GM12872 (cell line): ENCODE results near the gene KRT37.

Experiments used
- TF ChIP-seq, protein P1 (sequence below): IDR thresholded peaks from 3 replicates; pipeline ENCODE4 v1.5.1; 2011; ENCODE audit warnings: low read depth, mild to moderate bottlenecking, low read length, moderate library complexity; ENCODE audit not compliant: insufficient read depth

KRT37 gene

DNA sequence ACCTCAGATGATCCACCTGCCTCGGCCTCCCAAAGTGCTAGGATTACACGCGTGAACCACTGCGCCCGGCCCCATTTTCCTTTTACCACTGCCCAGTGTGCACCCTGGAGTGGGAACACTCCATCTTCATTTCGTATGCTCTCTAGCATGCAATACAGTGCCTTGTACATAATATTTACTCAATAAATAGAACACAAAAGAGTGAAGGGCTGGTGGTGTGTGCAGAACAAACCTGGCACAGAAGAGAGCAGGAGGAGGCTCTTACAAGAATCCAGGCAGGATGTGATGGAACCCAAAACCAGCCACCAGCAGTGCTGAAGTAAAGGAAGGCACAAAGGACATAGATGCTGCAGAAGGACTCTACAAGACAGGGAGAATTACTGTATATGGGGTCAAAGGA is 7.3 kb downstream of the KRT37 start:
- TF ChIP-seq, protein P1, sequence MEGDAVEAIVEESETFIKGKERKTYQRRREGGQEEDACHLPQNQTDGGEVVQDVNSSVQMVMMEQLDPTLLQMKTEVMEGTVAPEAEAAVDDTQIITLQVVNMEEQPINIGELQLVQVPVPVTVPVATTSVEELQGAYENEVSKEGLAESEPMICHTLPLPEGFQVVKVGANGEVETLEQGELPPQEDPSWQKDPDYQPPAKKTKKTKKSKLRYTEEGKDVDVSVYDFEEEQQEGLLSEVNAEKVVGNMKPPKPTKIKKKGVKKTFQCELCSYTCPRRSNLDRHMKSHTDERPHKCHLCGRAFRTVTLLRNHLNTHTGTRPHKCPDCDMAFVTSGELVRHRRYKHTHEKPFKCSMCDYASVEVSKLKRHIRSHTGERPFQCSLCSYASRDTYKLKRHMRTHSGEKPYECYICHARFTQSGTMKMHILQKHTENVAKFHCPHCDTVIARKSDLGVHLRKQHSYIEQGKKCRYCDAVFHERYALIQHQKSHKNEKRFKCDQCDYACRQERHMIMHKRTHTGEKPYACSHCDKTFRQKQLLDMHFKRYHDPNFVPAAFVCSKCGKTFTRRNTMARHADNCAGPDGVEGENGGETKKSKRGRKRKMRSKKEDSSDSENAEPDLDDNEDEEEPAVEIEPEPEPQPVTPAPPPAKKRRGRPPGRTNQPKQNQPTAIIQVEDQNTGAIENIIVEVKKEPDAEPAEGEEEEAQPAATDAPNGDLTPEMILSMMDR, result no peak

DNA sequence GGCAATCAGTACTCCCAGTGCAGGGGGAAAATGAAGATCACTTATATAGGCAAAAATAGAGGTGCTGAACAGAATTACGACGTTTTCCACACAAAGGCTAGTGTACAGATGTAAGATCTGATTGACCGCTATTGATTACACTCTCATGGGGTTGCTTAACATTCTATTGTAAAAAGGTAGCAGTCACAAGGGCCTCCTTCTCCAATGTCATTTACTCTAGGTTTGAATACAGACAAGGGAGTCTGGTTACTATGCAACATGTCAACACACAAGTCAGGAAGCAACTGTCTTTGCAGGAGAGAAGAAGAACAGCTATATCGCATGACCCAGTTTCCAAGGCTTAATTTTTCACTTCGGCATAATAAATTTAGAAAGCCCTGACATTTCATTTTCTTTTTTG is 7.9 kb downstream of the KRT37 start:
- TF ChIP-seq, protein P1, result no peak

DNA sequence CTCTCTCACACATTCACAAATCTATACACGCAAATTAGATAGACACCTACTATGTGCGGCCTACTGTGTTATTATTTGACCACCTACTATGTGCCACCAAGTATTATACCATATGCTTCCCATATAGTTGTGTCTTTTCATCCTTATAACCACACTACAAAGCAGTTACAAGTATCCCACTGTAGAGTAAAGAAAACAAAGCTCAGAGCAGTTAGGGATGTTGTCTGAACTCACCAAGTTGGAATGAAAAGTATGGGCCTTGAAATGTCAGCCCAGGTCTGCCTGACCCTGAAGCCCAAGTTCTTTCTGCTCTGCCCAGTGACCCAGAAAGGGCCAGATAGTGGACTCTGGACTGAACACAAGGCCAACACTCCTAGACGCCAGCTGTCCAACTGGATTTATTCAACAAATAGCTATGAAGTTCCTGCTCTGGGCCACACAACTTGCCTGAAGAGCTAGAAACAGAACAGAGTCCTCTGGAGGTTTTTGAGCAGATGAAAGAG is 8.5 kb downstream of the KRT37 start:
- TF ChIP-seq, protein P1, result no peak

DNA sequence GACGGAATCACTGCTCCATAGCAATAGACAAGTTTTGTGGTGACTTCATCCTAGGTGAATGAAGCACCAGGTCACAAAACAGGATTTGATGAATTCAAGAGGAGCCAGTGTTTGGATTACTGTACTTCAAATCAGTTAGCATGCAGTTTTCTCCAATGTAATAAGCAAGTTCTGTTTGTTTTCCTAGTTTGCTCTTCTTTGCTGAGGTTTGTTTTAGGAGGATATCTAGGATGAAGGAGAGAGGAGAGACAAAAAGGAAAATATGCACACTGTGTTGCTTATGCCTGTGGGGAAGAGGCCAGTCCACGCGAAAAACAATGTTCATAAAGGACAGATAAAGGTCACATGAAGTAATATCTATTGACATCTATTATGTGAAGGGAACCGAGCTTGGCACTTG is 9.0 kb downstream of the KRT37 start:
- TF ChIP-seq, protein P1, result no peak

DNA sequence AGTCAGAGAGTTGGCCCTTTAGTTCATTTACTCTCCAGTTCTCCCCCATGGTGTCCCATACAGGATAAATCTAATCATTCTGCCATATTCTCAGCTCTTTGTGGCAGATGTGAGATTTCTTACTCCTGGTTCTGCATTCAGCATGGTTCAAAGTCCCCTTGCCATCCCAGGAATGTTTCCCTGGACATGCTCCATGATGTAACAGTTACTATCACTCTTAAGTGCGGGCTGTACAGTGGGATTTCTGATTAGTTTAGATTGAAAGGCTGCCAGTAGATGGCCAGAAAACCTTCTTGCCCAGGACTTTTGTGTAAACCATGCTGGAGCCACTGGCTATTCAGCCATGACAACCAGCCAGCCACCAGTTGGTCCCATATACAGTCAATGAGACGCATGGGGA is 10.4 kb downstream of the KRT37 start:
- TF ChIP-seq, protein P1, result no peak

DNA sequence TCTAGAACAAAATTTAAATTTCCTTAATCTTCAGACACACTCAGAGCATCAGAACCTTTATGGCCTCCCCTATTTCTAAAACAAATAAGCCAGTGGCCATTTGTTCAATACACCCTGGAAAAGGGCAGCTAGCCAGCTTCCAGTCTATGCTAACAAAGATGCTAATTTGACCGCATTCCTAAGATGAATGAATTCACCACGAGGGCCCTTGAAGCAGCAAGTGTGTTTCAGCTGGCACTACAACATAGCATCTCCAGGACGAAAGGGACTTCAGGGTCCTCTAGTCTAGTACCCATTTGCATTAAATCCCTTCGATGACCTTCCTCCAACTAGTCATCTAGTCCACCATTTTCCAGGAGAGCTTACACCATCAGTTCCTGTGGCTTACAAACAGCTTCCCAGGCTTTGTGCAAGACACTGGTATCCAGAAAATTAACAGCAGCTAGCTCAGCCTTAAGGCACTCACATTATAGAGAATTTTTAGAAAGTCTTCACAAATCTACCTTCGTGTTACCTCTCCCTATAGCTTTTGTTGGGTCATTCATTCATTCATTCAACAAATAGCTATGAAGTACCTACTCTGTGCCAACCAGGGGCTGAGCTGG is 10.9 kb downstream of the KRT37 start:
- TF ChIP-seq, protein P1, result no peak

DNA sequence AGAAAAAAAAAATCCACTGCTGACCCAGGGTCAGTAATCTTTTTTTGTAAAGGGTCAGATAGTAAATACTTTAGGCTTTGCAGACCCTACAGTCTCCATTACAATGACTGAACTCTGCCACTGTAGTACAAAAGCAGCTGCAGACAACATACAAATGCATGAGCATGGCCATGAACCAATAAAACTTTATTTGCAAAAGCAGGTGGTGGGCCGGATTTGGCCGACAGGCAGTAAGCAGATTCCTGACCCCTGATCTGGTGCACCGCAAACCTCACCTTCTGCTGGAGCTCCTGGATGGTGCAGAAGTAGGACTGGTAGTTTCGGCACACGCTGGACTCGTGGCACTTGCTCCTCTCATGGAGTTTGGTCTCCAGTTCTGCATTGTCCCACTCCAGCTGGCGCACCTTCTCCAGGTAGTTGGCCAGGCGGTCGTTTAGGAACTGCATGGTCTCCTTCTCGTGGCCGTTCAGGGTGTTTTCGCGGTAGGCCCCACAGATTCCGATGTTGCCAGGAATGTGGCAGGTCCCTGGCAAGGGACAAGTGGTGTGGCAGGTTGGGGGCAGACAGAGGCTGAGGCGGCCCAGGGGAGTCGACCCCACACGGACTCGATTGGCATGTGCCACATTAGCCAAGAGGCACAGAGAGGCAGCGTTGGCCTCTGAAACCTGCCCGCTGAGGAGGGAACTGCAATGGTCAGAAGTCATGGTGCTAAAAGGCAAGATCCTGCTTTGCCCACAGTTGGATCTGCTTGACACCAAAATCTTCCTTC is 13.1 kb downstream of the KRT37 start:
- TF ChIP-seq, protein P1, result no peak
